DND-41 (cell line): ENCODE data around the gene UNC5C.

ENCODE experiments used
- ATAC-seq: fragments of 200-7000 bp; cut with Tn5 transposase; 3 replicates; pipeline ENCODE4 v1.9.1; 2021; ENCODE audit warnings: low read depth; ENCODE audit not compliant: insufficient read depth
- DNase-seq: peaks from one replicate; pipeline ENCODE4 v3.0.0-alpha.2; 2020
- H2AFZ ChIP-seq: 2 replicates; pipeline ENCODE4 v1.6.0; 2012; ENCODE audit warnings: low read depth, low read length
- H3K27ac ChIP-seq: 2 replicates; pipeline ENCODE4 v1.5.1; 2012; ENCODE audit warnings: low read length, inconsistent platforms
- H3K27me3 ChIP-seq: fragments of 200-600 bp; sonication (generic); 2 replicates; pipeline ENCODE4 v1.6.0; 2012; ENCODE audit warnings: low read length, mild to moderate bottlenecking, inconsistent platforms; ENCODE audit not compliant: insufficient read depth, poor library complexity
- H3K36me3 ChIP-seq: 2 replicates; pipeline ENCODE4 v1.5.1; 2012; ENCODE audit warnings: low read length, inconsistent platforms; ENCODE audit not compliant: insufficient read depth
- H3K4me1 ChIP-seq: 2 replicates; pipeline ENCODE4 v1.5.1; 2012; ENCODE audit warnings: mild to moderate bottlenecking, low read length; ENCODE audit not compliant: insufficient read depth
- H3K4me2 ChIP-seq: 2 replicates; pipeline ENCODE4 v1.6.0; 2012; ENCODE audit warnings: mild to moderate bottlenecking, moderate library complexity, low read length, inconsistent platforms; ENCODE audit not compliant: insufficient read depth
- H3K4me3 ChIP-seq, 2 experiments: fragments of 200-600 bp in 1 of 2; shearing (Covaris generic) in 1 of 2; 2 replicates each; pipeline ENCODE4 v1.5.1; 2012 to 2016; ENCODE audit warnings: inconsistent platforms in 2 of 2, low read length in 2 of 2, mild to moderate bottlenecking in 2 of 2, low read depth in 1 of 2, moderate library complexity in 1 of 2
- H3K79me2 ChIP-seq: 2 replicates; pipeline ENCODE4 v1.6.0; 2012; ENCODE audit warnings: low read length, inconsistent platforms; ENCODE audit not compliant: insufficient read depth
- H3K9ac ChIP-seq: 2 replicates; pipeline ENCODE4 v1.6.0; 2012; ENCODE audit warnings: low read depth, mild to moderate bottlenecking, inconsistent platforms, low read length, moderate library complexity
- H3K9me3 ChIP-seq: 2 replicates; pipeline ENCODE4 v1.5.1; 2012; ENCODE audit warnings: low read length, moderate library complexity, mild to moderate bottlenecking, inconsistent platforms; ENCODE audit not compliant: insufficient read depth, severe bottlenecking
- H4K20me1 ChIP-seq: 2 replicates; pipeline ENCODE4 v1.6.0; 2012; ENCODE audit warnings: low read length; ENCODE audit not compliant: insufficient read depth
- EZH2 ChIP-seq: IDR thresholded peaks from 3 replicates; pipeline ENCODE4 v1.6.1; 2012; ENCODE audit warnings: borderline replicate concordance, low read depth, mild to moderate bottlenecking, moderate library complexity, low read length, inconsistent platforms; ENCODE audit not compliant: severe bottlenecking
- TF ChIP-seq, protein P1 (sequence below): IDR thresholded peaks from 2 replicates; pipeline ENCODE4 v1.5.1; 2012; ENCODE audit warnings: borderline replicate concordance, low read length, moderate library complexity, mild to moderate bottlenecking; ENCODE audit not compliant: poor library complexity, severe bottlenecking; ENCODE audit errors: extremely low read depth

The UNC5C gene

GRCh38 chr4:95507147-95507546 is 41.6 kb downstream of the UNC5C start:
- Histone ChIP-seq H3K27me3 (no peaks in the 10 kb centered on the region), H3K27ac (no peak overlapping the region), H3K4me1 (no peaks in the 10 kb centered on the region), H3K36me3 (no peaks in the 10 kb centered on the region), H4K20me1 (no peaks in the 10 kb centered on the region), H3K4me2 (no peak overlapping the region), H2AFZ (no peak overlapping the region), H3K79me2 (no peaks in the 10 kb centered on the region), H3K9ac (no peak overlapping the region), H3K4me3 (no peak overlapping the region), H3K9me3 (no peaks in the 10 kb centered on the region)
- ATAC-seq (no peak), DNase-seq (no peak)
- no peak for TF ChIP-seq EZH2
- TF ChIP-seq, protein P1, sequence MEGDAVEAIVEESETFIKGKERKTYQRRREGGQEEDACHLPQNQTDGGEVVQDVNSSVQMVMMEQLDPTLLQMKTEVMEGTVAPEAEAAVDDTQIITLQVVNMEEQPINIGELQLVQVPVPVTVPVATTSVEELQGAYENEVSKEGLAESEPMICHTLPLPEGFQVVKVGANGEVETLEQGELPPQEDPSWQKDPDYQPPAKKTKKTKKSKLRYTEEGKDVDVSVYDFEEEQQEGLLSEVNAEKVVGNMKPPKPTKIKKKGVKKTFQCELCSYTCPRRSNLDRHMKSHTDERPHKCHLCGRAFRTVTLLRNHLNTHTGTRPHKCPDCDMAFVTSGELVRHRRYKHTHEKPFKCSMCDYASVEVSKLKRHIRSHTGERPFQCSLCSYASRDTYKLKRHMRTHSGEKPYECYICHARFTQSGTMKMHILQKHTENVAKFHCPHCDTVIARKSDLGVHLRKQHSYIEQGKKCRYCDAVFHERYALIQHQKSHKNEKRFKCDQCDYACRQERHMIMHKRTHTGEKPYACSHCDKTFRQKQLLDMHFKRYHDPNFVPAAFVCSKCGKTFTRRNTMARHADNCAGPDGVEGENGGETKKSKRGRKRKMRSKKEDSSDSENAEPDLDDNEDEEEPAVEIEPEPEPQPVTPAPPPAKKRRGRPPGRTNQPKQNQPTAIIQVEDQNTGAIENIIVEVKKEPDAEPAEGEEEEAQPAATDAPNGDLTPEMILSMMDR = no peak

- no peak overlapping the region for H3K27ac ChIP-seq
- DNase-seq = no peak
- H3K9ac ChIP-seq = no peak overlapping the region
- no peak overlapping the region for H2AFZ ChIP-seq
- no peaks in the 10 kb centered on the region for H4K20me1 ChIP-seq
- H3K36me3 ChIP-seq = no peaks in the 10 kb centered on the region
- H3K4me2 ChIP-seq = no peak overlapping the region
- TF ChIP-seq EZH2 = no peak
- TF ChIP-seq, protein P1 = no peak
- H3K27me3 ChIP-seq = no peaks in the 10 kb centered on the region
- H3K4me3 ChIP-seq = no peak overlapping the region
- H3K79me2 ChIP-seq = no peaks in the 10 kb centered on the region
- H3K9me3 ChIP-seq = no peaks in the 10 kb centered on the region
- ATAC-seq = no peak
- no peaks in the 10 kb centered on the region for H3K4me1 ChIP-seq
Measured at GRCh38 chr4:95506264-95506663, 42.5 kb downstream of the UNC5C start.

GRCh38 chr4:95505799-95506198 is 43.0 kb downstream of the UNC5C start:
- Histone ChIP-seq H3K27ac (no peak overlapping the region), H3K36me3 (no peaks in the 10 kb centered on the region), H4K20me1 (no peaks in the 10 kb centered on the region), H3K4me2 (no peak overlapping the region), H3K9me3 (no peaks in the 10 kb centered on the region), H3K79me2 (no peaks in the 10 kb centered on the region), H3K4me3 (no peak overlapping the region), H2AFZ (no peak overlapping the region; the same call in 1 of the 2 replicates), H3K4me1 (no peaks in the 10 kb centered on the region), H3K27me3 (no peaks in the 10 kb centered on the region), H3K9ac (no peak overlapping the region)
- DNase-seq = no peak
- TF ChIP-seq, protein P1 = no peak
- no peak for TF ChIP-seq EZH2
- ATAC-seq = no peak

DNA sequence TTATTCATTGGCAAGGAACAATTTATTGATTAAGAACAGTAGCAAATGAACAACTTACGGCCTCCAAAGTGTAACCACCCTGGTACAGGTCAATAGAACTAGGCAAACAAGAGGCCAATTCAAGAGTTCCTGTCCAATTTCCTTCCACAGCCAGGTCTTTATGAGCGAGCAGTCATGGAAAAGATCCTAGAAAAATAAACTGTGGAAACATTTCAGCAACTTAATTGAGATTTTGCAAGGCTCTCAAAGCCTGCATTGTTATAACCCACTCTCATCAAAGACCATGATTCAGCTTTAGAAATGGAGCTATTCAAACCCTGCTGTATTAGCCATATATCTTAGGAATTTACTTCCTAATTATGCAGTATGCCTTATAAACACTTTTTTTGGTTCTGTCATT is 43.6 kb downstream of the UNC5C start:
- Histone ChIP-seq H3K4me2 (no peak overlapping the region), H3K36me3 (no peaks in the 10 kb centered on the region), H3K27ac (no peak overlapping the region), H3K9me3 (no peaks in the 10 kb centered on the region), H3K9ac (no peak overlapping the region), H3K79me2 (no peaks in the 10 kb centered on the region), H3K27me3 (no peaks in the 10 kb centered on the region), H4K20me1 (no peaks in the 10 kb centered on the region), H3K4me1 (no peaks in the 10 kb centered on the region), H3K4me3 (no peak overlapping the region), H2AFZ (no peak overlapping the region)
- ATAC-seq (no peak), DNase-seq (no peak)
- TF ChIP-seq EZH2 = no peak
- TF ChIP-seq, protein P1 = no peak
